Measurements from ENCODE around the gene NRSN1.

NRSN1 gene

DNA sequence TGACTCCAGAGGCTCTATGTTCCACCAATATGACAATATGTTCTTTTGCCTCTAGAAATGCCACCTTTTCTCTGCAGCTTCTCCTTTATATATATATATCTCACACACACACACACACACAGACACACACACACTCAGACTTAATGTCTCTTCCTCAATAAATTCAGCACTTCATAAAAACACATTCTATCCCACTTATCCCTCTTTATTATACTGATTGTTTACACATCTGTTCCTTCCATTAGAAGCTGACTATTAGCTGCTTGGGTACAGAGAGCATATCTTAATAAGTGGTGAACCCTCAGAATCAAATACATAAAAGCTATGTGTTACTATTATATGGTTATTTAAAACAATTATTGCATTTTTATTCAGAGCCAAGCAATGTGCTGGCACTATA, 23.3 kb downstream of the NRSN1 start:
- no peak for DNase-seq
- H3K9me3 Mint-ChIP-seq = no peaks in the 10 kb centered on the region
- peaks cover 4% of the 10 kb centered on the region for H3K27me3 Mint-ChIP-seq
- H3K27ac Mint-ChIP-seq = no peak overlapping the region
- CTCF ChIA-PET = interaction anchor here (0.7 kb wide), 1 partner anchor 280 kb away, joined by 4 read pairs; no protein-coding TSS in a partner anchor
- H3K4me3 Mint-ChIP-seq = no peak overlapping the region
- H3K36me3 Mint-ChIP-seq = no peaks in the 10 kb centered on the region
- H3K4me1 Mint-ChIP-seq = no peaks in the 10 kb centered on the region

- Mint-ChIP-seq H3K4me1 (no peaks in the 10 kb centered on the region), H3K27me3 (peaks cover 4% of the 10 kb centered on the region), H3K27ac (no peak overlapping the region), H3K36me3 (no peaks in the 10 kb centered on the region), H3K9me3 (no peaks in the 10 kb centered on the region), H3K4me3 (no peak overlapping the region)
- no peak for DNase-seq
- CTCF ChIA-PET = no interaction called here
Measured at GRCh38 chr6:24149836-24150235, 23.8 kb downstream of the NRSN1 start.

DNA sequence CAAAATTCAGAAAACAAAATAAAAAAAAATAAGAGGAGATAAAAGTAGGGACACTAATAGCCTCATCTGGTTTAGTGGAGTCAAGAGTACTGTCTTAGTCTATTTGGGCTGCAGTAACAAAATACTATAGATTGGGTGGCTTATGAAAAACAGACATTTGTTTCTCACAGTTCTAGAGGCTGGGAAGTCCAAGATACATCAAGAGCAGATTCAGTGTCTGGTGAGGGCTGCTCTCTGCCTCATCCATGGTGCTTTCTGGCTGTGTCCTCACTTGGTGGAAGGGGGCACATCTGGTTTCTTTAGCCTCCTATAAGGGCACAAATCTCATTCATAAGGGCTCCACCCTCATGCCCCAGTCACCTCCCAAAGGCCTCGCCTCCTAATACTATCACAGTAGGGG, 26.0 kb downstream of the NRSN1 start:
- Mint-ChIP-seq H3K4me3 (no peak overlapping the region), H3K4me1 (no peaks in the 10 kb centered on the region), H3K27me3 (peaks cover 4% of the 10 kb centered on the region), H3K9me3 (no peaks in the 10 kb centered on the region), H3K27ac (no peak overlapping the region), H3K36me3 (no peaks in the 10 kb centered on the region)
- CTCF ChIA-PET = no interaction called here
- DNase-seq = no peak

- H3K4me3 Mint-ChIP-seq = no peak overlapping the region
- no peak for DNase-seq
- H3K27me3 Mint-ChIP-seq = peaks cover 4% of the 10 kb centered on the region
- H3K27ac Mint-ChIP-seq = no peak overlapping the region
- H3K4me1 Mint-ChIP-seq = no peaks in the 10 kb centered on the region
- CTCF ChIA-PET = no interaction called here
- H3K9me3 Mint-ChIP-seq = no peaks in the 10 kb centered on the region
- no peaks in the 10 kb centered on the region for H3K36me3 Mint-ChIP-seq
Measured at GRCh38 chr6:24154121-24154520, 28.1 kb downstream of the NRSN1 start.

GRCh38 chr6:24157886-24158285, 31.9 kb downstream of the NRSN1 start:
- Mint-ChIP-seq H3K27me3 (no peaks in the 10 kb centered on the region), H3K9me3 (no peaks in the 10 kb centered on the region), H3K4me3 (no peak overlapping the region), H3K36me3 (no peaks in the 10 kb centered on the region), H3K4me1 (no peaks in the 10 kb centered on the region), H3K27ac (no peak overlapping the region)
- CTCF ChIA-PET = no interaction called here
- DNase-seq = no peak

GRCh38 chr6:24183584-24183983, 57.6 kb downstream of the NRSN1 start:
- CTCF ChIA-PET = no interaction called here

DNA sequence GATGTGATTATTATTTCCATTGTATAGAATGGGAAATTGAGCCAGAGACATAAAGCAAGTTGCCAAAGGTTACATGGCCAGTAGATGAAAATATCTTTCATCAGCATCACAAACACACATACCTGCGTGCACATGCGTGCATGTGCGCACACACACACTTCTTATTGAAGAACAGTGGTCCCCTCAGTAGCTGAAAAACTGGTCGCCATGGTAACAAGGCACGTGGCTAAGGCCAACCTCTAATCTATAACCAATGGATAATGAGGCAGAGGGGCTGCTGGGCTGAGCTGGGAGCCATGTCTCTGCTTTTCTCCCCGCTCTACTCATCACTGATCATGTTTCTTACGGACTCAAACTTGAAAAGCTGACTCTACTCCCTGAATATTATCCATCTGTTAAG, 60.3 kb downstream of the NRSN1 start:
- Mint-ChIP-seq H3K4me1 (no peaks in the 10 kb centered on the region), H3K9me3 (no peaks in the 10 kb centered on the region), H3K27ac (no peak overlapping the region), H3K36me3 (no peaks in the 10 kb centered on the region), H3K4me3 (no peak overlapping the region), H3K27me3 (no peaks in the 10 kb centered on the region)
- DNase-seq = no peak
- CTCF ChIA-PET = no interaction called here

More at GRCh38 chr6:24183584-24183983, 57.6 kb downstream of the NRSN1 start:
- Mint-ChIP-seq H3K27me3 (no peaks in the 10 kb centered on the region), H3K4me3 (no peak overlapping the region), H3K27ac (no peak overlapping the region), H3K9me3 (no peaks in the 10 kb centered on the region), H3K36me3 (no peaks in the 10 kb centered on the region), H3K4me1 (no peaks in the 10 kb centered on the region)
- no peak for DNase-seq

DNA sequence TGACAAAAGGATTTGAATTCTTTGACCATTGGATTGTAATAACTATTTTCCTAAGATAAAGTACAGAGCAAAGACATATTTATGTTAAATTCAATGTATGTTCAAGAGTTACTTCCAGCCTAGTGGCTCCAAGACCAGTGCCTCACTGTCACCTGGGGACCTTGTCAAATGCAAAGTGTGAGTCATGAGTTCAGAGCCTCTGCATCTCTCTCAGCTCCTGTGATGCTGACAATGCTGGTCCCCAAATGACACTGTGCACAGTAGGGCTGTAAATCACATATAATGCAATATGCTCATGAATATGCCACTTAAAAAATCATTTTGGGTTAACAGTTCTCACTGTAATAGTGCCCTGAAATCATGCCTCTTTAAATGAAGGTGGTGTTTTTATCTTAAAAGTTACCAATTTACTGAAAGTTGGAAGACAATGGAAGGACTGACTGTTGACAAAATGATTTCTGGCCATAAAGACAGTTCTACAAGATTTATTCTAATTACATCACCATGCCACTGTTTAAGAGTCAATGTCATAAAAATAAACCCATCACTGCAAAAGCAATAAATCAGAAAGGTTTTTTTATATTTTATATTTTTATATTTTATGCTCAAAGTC, 62.1 kb downstream of the NRSN1 start:
- Mint-ChIP-seq H3K4me3 (no peak overlapping the region), H3K27me3 (peaks cover 2% of the 10 kb centered on the region), H3K9me3 (no peaks in the 10 kb centered on the region), H3K27ac (no peak overlapping the region), H3K4me1 (no peaks in the 10 kb centered on the region), H3K36me3 (no peaks in the 10 kb centered on the region)
- CTCF ChIA-PET = no interaction called here
- DNase-seq = no peak

DNA sequence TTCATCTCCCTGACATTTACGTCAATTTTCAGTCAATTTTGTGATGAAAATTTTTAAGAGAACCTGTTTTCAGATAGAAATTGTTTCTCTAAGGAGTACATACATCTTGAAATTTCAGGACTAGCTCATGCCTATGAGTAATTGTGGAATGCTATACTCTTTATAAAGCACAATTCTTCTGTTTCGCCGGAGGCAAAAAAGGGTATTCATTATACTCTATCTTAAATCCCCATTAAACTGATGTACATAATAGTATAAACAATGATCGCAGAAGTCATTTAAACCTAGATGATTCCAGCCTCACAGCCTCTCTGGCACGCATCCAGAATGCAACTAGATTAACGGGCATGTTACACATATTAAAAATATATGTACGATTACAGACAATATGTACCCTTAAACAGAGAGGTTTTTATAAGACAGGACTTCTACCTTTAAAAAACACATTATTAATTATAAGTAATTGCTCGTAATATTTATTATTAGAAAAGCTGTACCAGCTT, 62.6 kb downstream of the NRSN1 start:
- H3K27ac Mint-ChIP-seq = no peak overlapping the region
- no peak for DNase-seq
- H3K4me1 Mint-ChIP-seq = no peaks in the 10 kb centered on the region
- CTCF ChIA-PET = no interaction called here
- no peaks in the 10 kb centered on the region for H3K36me3 Mint-ChIP-seq
- H3K27me3 Mint-ChIP-seq = peaks cover 5% of the 10 kb centered on the region
- H3K4me3 Mint-ChIP-seq = no peak overlapping the region
- H3K9me3 Mint-ChIP-seq = no peaks in the 10 kb centered on the region

DNA sequence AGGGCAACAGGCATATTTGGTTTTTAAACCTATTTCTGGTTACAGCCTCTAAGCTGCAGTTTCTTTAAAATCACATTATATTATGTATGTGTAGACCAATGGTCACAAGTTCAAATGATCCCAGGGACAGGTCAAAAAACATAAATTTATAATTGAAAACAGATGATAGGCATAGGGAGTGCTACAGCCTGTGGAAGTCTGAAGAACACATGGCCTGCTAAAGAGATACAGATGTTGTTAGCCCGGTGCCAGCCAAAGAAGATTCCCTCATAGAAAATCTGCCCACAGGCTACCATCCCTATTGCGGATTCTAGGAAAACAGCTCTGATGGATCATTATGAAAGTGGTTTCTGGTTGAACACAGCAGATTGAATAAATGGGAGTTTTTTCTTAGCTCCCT, 65.3 kb downstream of the NRSN1 start:
- CTCF ChIA-PET = no interaction called here
- no peaks in the 10 kb centered on the region for H3K4me1 Mint-ChIP-seq
- no peak for DNase-seq
- no peak overlapping the region for H3K4me3 Mint-ChIP-seq
- no peak overlapping the region for H3K27ac Mint-ChIP-seq
- H3K27me3 Mint-ChIP-seq = peaks cover 5% of the 10 kb centered on the region
- H3K36me3 Mint-ChIP-seq = no peaks in the 10 kb centered on the region
- no peaks in the 10 kb centered on the region for H3K9me3 Mint-ChIP-seq

- peaks cover 5% of the 10 kb centered on the region for H3K27me3 Mint-ChIP-seq
- CTCF ChIA-PET = no interaction called here
Measured at GRCh38 chr6:24193364-24193763, 67.3 kb downstream of the NRSN1 start.

GRCh38 chr6:24194978-24195700, 69.1 kb downstream of the NRSN1 start:
- Mint-ChIP-seq H3K4me1 (no peaks in the 10 kb centered on the region), H3K9me3 (no peaks in the 10 kb centered on the region), H3K36me3 (no peaks in the 10 kb centered on the region), H3K27me3 (peaks cover 5% of the 10 kb centered on the region), H3K27ac (no peak overlapping the region), H3K4me3 (no peak overlapping the region)
- no peak for DNase-seq
- CTCF ChIA-PET = no interaction called here

More at GRCh38 chr6:24193364-24193763, 67.3 kb downstream of the NRSN1 start:
- Mint-ChIP-seq H3K27ac (no peak overlapping the region), H3K4me3 (no peak overlapping the region), H3K36me3 (no peaks in the 10 kb centered on the region), H3K9me3 (no peaks in the 10 kb centered on the region), H3K4me1 (no peaks in the 10 kb centered on the region)
- DNase-seq = no peak

- no peak for DNase-seq
- Mint-ChIP-seq H3K4me3 (no peak overlapping the region), H3K4me1 (no peaks in the 10 kb centered on the region), H3K9me3 (no peaks in the 10 kb centered on the region), H3K36me3 (no peaks in the 10 kb centered on the region), H3K27ac (no peak overlapping the region), H3K27me3 (peaks cover 5% of the 10 kb centered on the region)
- CTCF ChIA-PET = no interaction called here
Measured at GRCh38 chr6:24195836-24196597, 70.0 kb downstream of the NRSN1 start.
